C4-2B (cell line): ENCODE data around the gene TMEM184A.
"Not testable (repeated sequence)": the region's sequence is repeated elsewhere in the genome, so short reads cannot be mapped to it uniquely, and the experiment has no call there.

Experiments used
- H3K27ac ChIP-seq: fragments of 450-650 bp; 2 replicates; pipeline ENCODE4 v1.5.1; 2017
- ZFX ChIP-seq: fragments of 450-650 bp; IDR thresholded peaks from 2 replicates; pipeline ENCODE4 v1.6.1; 2017
- TF ChIP-seq, protein P1 (sequence below): fragments of 450-650 bp; conservative IDR thresholded peaks from 2 replicates; pipeline ENCODE4 v1.5.1; 2017; ENCODE audit warnings: mild to moderate bottlenecking

The TMEM184A gene

DNA sequence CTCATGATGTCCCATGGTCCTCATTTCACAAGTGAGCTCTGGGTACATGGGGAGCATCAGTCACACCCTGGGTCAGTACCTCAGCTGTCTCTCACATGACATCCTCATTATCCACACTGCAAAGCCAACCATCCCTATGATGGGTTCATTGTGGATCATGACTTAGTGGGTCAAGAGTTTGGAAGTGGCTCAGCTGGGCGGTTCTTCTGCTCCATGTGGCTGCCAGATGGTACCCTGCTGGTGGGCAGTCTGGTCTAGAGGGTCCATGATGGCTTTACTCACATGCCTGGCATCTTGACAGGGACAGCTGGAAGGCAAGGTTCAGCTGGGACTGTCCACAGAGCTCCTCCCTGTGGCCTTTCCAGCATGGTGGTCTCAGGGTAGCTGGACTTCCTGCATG, 33.0 kb upstream of the TMEM184A start:
- no peak overlapping the region for H3K27ac ChIP-seq
- no peak for TF ChIP-seq ZFX
- TF ChIP-seq, protein P1, sequence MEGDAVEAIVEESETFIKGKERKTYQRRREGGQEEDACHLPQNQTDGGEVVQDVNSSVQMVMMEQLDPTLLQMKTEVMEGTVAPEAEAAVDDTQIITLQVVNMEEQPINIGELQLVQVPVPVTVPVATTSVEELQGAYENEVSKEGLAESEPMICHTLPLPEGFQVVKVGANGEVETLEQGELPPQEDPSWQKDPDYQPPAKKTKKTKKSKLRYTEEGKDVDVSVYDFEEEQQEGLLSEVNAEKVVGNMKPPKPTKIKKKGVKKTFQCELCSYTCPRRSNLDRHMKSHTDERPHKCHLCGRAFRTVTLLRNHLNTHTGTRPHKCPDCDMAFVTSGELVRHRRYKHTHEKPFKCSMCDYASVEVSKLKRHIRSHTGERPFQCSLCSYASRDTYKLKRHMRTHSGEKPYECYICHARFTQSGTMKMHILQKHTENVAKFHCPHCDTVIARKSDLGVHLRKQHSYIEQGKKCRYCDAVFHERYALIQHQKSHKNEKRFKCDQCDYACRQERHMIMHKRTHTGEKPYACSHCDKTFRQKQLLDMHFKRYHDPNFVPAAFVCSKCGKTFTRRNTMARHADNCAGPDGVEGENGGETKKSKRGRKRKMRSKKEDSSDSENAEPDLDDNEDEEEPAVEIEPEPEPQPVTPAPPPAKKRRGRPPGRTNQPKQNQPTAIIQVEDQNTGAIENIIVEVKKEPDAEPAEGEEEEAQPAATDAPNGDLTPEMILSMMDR = no peak

DNA sequence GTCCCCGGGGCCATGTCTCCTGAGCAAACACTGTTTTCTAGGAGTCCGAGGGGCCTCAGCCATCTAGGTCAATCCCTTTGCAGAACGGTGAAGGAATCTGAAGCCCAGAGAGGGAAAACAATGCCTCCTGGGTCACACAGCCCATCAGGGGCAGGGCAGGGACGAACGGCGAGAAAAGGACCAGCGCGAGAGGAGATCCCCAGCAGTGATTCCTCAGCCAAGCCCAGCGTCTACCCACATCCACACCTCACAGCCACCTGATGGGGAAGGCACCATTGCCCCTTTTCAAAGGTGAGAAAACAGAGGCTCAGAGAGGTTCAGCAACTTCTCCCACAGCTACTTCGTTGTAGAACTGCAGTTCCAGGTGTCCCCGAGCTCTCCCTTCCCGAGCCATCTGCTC, 31.7 kb upstream of the TMEM184A start:
- TF ChIP-seq, protein P1 = no peak
- no peak for TF ChIP-seq ZFX

DNA sequence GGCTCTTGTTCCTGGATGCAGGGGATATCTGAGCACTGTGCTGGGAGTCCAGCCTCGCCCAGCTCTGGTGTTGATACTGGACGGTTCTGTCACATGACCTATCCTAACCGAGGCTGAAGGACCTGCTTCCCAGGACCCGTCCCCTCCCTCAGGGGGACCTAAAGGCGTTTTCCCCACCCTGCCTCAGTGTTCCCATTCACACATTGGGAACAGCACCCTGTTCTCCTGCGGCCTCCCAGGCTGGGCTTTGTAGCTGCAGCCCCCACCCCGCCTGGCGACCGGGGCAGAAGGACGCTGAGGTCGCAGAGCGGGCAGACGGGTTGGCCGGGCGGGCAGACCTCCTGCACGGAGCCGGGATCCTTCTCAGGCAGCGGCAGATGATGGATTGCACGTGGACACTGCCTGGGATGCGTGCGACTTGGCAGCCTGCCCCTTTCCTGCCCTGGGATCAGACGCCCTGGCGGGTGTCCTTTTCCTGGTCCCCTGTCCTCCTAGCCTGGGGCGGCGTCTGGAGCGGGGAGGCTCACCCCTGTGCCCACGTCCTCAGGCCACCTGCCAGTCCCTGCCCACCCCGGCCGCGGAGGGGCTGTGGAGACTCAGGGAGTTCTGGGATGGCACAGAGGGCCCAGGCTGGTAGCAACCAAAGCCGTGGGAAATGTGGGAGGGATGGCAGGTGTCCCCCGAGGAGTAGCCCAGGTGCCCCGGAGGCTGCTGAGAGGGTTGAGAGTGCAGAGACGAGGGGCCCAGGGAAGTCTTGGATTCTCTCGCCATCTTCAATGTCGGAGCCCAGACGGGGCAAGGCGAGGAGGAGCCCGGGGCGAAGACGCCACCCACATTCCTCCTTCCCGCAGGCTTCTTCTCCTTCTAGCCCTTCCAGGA, 31.1 kb upstream of the TMEM184A start:
- no peak for TF ChIP-seq ZFX
- TF ChIP-seq, protein P1 = no peak
- H3K27ac ChIP-seq = no peak overlapping the region

More for the DNA sequence above, 31.7 kb upstream of the TMEM184A start:
- H3K27ac ChIP-seq = no peak overlapping the region

DNA sequence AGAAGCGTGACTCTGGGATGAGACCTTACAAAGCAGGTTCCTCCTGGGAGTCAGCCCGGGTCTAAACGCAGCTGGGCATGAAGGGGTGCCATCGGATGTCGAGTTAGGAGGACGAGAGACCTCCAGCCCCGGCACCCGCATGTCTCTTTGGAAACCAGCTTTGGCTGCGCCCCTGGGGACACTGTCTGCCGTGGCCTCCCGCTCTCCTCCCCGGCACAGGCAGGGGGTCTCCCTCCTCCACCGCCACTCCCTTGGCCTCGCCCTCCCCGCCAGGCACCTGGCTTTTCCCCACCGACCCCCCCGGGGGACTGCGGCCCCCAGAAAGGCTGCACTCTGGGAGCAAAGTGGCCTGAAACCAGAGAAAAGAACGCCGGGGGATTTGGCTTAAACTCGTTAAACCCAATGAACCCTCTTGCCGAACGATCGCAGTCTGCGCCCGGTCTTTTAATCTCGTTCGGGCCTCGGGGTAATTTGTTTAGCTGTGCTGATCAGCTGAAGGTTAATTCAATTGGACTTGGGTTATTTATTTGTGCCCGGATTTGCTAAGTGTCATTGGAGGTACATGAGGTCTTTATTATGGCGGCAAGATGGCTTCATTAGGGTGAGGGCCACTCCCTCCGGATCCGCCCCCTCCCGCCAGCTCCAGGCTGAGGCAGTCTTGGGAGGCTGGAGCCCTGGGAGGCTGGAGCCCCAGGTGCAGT, 30.3 kb upstream of the TMEM184A start:
- H3K27ac ChIP-seq = no peak overlapping the region
- TF ChIP-seq, protein P1 = no peak
- TF ChIP-seq ZFX = no peak

DNA sequence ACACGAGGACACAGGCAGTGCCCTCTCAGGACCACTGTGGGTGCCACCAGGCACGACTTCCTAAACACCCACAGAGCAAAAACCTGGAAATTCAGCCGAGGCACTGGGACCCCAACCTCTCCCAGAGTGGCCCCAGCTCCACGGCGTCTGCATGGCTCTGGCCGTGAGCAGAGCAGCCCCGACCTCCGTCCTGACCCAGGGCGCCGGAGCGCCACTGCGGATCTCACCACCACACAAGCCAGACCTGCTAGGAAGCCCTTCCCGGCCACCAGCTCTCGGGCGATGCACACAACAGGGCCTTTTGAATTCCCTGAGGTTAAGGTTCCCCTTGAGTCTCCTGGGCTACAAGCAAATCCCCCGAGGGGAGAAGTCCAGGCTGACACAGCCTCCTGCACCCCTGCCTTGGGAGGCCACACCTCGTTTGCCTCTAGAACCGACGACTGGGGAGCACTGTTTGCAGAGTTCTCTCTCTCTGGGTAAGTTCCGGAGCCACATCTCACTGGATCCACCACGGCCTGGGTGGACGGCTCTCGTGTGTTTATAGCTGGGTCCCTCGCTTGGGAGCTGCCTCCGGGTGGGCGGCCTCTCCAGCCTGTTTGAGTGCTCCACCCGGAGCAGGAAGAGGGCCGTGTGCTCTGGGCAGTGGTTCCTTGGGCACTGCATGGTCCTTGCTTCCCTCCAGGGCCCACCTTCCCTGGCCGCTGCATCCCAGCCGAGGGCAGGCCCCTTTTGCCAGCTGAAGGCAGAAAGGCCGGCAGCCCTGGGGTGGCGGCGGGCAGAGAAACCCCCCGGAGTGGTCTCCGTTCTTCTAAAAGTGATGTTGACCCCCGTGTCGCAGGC, 29.4 kb upstream of the TMEM184A start:
- no peak overlapping the region for H3K27ac ChIP-seq
- no peak for TF ChIP-seq ZFX
- TF ChIP-seq, protein P1 = no peak

DNA sequence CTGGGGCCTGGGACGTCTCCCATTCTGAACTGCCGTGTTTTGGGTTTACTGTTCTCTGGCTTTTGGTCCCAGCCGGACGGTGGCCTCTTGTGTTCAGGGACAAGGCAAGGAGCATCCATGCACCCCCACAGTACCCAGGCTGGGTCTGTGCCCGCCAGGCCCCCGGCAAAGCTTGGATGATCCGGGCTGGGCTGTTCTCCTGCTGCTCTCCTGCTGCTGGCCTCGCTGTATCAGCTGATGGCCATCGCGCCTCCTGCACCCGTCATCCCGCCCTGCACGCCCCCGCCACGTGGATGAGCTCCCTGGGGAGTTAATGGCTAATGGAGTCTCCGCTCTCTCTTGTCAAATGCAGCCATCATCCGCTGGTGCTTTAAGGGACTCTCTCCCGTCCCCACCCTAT, 28.7 kb upstream of the TMEM184A start:
- H3K27ac ChIP-seq = no peak overlapping the region
- TF ChIP-seq, protein P1 = no peak
- no peak for TF ChIP-seq ZFX

DNA sequence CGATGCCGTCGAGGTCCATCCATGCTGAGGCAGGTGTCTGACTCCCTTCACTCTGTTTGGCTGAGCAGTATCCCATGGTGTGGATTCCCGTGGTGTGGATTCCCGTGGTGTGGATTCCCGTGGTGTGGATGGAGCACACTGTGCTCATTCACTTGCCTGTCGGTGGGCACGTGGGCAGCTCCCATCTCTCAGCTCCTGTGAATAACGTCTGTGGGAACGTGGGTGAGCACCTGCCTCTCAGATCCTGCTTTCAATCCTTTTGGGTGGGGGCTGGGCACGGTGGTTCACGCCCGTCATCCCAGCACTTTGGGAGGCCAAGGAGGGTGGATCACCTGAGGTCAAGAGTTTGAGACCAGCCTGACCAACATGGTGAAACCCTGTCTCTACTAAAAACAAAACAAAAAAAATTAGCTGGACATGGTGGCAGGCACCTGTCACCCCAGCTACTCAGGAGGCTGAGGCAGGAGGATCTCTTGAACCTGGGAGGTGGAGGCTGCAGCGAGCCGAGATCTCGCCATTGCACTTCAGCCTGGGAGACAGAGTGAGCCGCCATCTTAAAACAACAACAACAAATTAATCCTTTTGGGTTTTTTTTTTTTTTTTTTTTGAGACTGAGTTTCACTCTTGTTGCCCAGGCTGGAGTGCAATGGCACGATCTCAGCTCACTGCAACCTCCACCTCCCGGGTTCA, 27.4 kb upstream of the TMEM184A start:
- H3K27ac ChIP-seq = not testable (repeated sequence)
